Adrenal gland (tissue), 12 donors: ENCODE data around the gene TGFB1I1. TPM values are rescaled to one million over a fixed set of nuclear protein-coding genes. Genes with fewer than 3 reads are reported as not detected.

ENCODE experiments used
- DNase-seq, 7 donors: peaks; one replicate each; pipeline ENCODE4 v3.0.0-alpha.2; 2019 to 2020
- H3K27ac ChIP-seq, 5 donors: fragments of 200-600 bp; sonication (generic) in 4 of 5; 1 replicate in 3 of 5; 2 replicates in 2 of 5; pipeline versions ENCODE4 v1.5.1 to v1.8.0; 2016 to 2020; ENCODE audit warnings: mild to moderate bottlenecking in 1 of 5
- H3K27me3 ChIP-seq: fragments of 200-600 bp; 2 replicates; pipeline ENCODE4 v1.8.0; 2021
- H3K36me3 ChIP-seq, 2 donors: fragments of 200-600 bp; replicated peaks in 1 of 2; 1 replicate in 1 of 2; 2 replicates in 1 of 2; pipeline versions ENCODE4 v1.5.1 to v1.8.0; 2018 to 2022
- H3K4me1 ChIP-seq, 2 donors: fragments of 200-600 bp; replicated peaks in 1 of 2; 1 replicate in 1 of 2; 2 replicates in 1 of 2; pipeline versions ENCODE4 v1.5.1 to v1.8.0; 2018 to 2021
- H3K4me3 ChIP-seq, 4 donors: fragments of 200-600 bp; sonication (generic) in 3 of 4; one replicate each; pipeline ENCODE4 v1.5.1; 2016 to 2018
- H3K9me3 ChIP-seq, 3 donors: fragments of 200-600 bp; sonication (generic) in 1 of 3; replicated peaks in 1 of 3; 1 replicate in 2 of 3; 2 replicates in 1 of 3; pipeline versions ENCODE4 v1.5.1 to v1.8.0; 2016 to 2021
- POLR2A ChIP-seq, 2 donors: fragments of 450-650 bp; IDR thresholded peaks; one replicate each; pipeline ENCODE4 v1.6.1; 2017; ENCODE audit warnings: antibody characterized with exemption in 2 of 2, mild to moderate bottlenecking in 2 of 2, moderate library complexity in 1 of 2
- WGBS, 4 donors: extraction: QIAGEN DNeasy Blood & Tissue Kit in 2 of 4; methylation state at CpG; one replicate each; pipeline versions ENCODE4 v1.1.5 to v1.1.7; 2013 to 2017; 5-methylcytosine and 5-hydroxymethylcytosine counted together
- intact Hi-C, 2 donors: fragments of 100-400 bp; cut with DNase I; formaldehyde crosslinking; loops; one replicate each; pipeline versions ENCODE4 v1.14.1 to v1.15.0; 2022 to 2023
- polyA plus RNA-seq, 3 donors: library from polyadenylated mRNA; stranded (reverse); fragments of 200-250 nt in 2 of 3; fragments of 350-450 nt in 1 of 3; fragmentation: Illumina TruSeq in 1 of 3; extraction: RNeasy Lipid Tissue Mini Kit (QIAGEN cat#74804) in 1 of 3; gene quantifications; one replicate each; pipeline ENCODE4 v1.2.3, GENCODE V29; 2013 to 2014
- total RNA-seq, 9 donors: library from RNA; depleted of rRNA in 4 of 9; stranded (reverse); fragments of >200 nt in 4 of 9; fragments of 120-200 nt in 1 of 9; fragmentation: NEBNext Ultra II Directional in 1 of 9; extraction: Animal tissue kit (Norgen Biotek cat#: 25700) in 1 of 9; gene quantifications; one replicate each; pipeline versions ENCODE4 v1.1.0 to v1.2.4, GENCODE V29; 2013 to 2023
- TF ChIP-seq, protein P1 (sequence below), 6 experiments: fragments of 450-650 bp in 4 of 6; fragments of 200-600 bp in 2 of 6; sonication (generic) in 1 of 6; IDR thresholded peaks; 1 replicate in 5 of 6; 2 replicates in 1 of 6; pipeline versions ENCODE4 v1.5.1 to v1.8.0; 2016 to 2021; ENCODE audit warnings: antibody characterized with exemption in 6 of 6, mild to moderate bottlenecking in 2 of 6, moderate library complexity in 1 of 6
- donor health status: healthy with polysubstance abuse.
- donor health status: Bipolar disorder and iron deficiency.
- donor health status: DM: yes; HTN: yes; CAD: no.
- donor health status: DM: no; HTN: no; CAD: no.
- donor health status: DM: no; HTN: no; CAD: no.
- donor health status: DM: yes; HTN: yes; CAD: no.

Gene TGFB1I1
- total and polyA plus RNA-seq, 12 donors, result 4.5 to 62.7 (median 31.3) TPM

DNA sequence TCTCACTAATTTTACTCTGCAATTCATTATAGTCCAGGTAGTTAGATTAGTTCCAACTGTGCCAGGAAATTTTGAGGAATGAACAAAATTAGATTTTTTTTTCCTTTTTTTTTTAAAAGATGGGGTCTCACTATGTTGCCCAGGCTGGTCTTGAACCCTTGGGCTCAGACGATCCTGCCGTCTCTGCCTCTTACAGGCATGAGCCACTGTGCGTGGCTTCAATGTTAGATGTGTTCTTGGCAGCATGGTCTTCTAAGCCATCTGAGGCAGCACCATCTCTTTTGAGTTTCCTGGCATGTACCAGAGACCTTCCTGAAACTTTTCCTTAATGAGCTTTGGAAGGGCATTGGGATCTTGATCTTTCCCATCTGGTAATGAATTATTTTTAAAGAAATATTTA, 53.2 kb downstream of the TGFB1I1 start:
- H3K9me3 ChIP-seq, result no peaks in the 10 kb centered on the region
- intact Hi-C loops, result no loop called here
- H3K27me3 ChIP-seq, result peaks cover 3% of the 10 kb centered on the region

More for the DNA sequence above, 53.2 kb downstream of the TGFB1I1 start:
- 72 to 81% (median 75%) methylated on average over 3 of the region's 3 CpGs for WGBS, 4 donors
- DNase-seq, result no peak
- Histone ChIP-seq H3K36me3 (no peaks in the 10 kb centered on the region), H3K4me3 (no peak overlapping the region), H3K4me1 (no peaks in the 10 kb centered on the region), H3K27ac (no peak overlapping the region)
- no peak for TF ChIP-seq POLR2A (IDR thresholded peaks at IDR 0.05)
- TF ChIP-seq, protein P1, sequence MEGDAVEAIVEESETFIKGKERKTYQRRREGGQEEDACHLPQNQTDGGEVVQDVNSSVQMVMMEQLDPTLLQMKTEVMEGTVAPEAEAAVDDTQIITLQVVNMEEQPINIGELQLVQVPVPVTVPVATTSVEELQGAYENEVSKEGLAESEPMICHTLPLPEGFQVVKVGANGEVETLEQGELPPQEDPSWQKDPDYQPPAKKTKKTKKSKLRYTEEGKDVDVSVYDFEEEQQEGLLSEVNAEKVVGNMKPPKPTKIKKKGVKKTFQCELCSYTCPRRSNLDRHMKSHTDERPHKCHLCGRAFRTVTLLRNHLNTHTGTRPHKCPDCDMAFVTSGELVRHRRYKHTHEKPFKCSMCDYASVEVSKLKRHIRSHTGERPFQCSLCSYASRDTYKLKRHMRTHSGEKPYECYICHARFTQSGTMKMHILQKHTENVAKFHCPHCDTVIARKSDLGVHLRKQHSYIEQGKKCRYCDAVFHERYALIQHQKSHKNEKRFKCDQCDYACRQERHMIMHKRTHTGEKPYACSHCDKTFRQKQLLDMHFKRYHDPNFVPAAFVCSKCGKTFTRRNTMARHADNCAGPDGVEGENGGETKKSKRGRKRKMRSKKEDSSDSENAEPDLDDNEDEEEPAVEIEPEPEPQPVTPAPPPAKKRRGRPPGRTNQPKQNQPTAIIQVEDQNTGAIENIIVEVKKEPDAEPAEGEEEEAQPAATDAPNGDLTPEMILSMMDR (IDR thresholded peaks at IDR 0.05), result no peak

Other genes starting within 250 kb of the TGFB1I1 start
- 10 to 100 TPM in 7 of 9 donors, 1 to 10 TPM in 2; 1.7 to 35.4 (median 21.6) TPM for gene ITGAM, start 212.2 kb upstream of the TGFB1I1 start, total RNA-seq
- 10 to 100 TPM in 1 of 3 donors, 1 to 10 TPM in 2; 4.8 to 12.5 (median 5.1) TPM for gene ITGAM, start 212.2 kb upstream of the TGFB1I1 start, polyA plus RNA-seq
- gene ITGAX, start 117.0 kb upstream of the TGFB1I1 start, total RNA-seq, result 1 to 10 TPM; 1.4 to 8.1 (median 3.5) TPM
- 10 to 100 TPM in 1 of 3 donors, 1 to 10 TPM in 2; 1.7 to 84.9 (median 3.7) TPM for gene ITGAX, start 117.0 kb upstream of the TGFB1I1 start, polyA plus RNA-seq
- under 1 TPM in 4 of 9 donors, not detected in 5; 0.04 to 0.35 (median 0.17) TPM for gene ITGAD, start 78.8 kb upstream of the TGFB1I1 start, total RNA-seq
- under 1 TPM; 0.03 to 0.16 (median 0.09) TPM for gene ITGAD, start 78.8 kb upstream of the TGFB1I1 start, polyA plus RNA-seq
- not detected for gene COX6A2, start 43.8 kb upstream of the TGFB1I1 start, total RNA-seq
- gene COX6A2, start 43.8 kb upstream of the TGFB1I1 start, polyA plus RNA-seq, result 1 to 10 TPM in 2 of 3 donors, not detected in 1; 2.8 to 5.2 TPM
- 1 to 10 TPM in 6 of 9 donors, under 1 TPM in 3; 0.61 to 3.1 (median 1.8) TPM for gene ZNF843, start 29.4 kb upstream of the TGFB1I1 start, total RNA-seq
- gene ZNF843, start 29.4 kb upstream of the TGFB1I1 start, polyA plus RNA-seq, result under 1 TPM; 0.37 to 0.97 (median 0.73) TPM
- gene ARMC5, start 12.7 kb upstream of the TGFB1I1 start, total RNA-seq, result 10 to 100 TPM in 6 of 9 donors, 1 to 10 TPM in 3; 5.2 to 20.3 (median 11.7) TPM
- 10 to 100 TPM in 2 of 3 donors, 1 to 10 TPM in 1; 2.9 to 37.9 (median 24.5) TPM for gene ARMC5, start 12.7 kb upstream of the TGFB1I1 start, polyA plus RNA-seq
- gene SLC5A2, start 11.0 kb downstream of the TGFB1I1 start, total RNA-seq, result under 1 TPM in 2 of 9 donors, not detected in 7; 0.11 to 0.14 TPM
- 1 to 10 TPM in 2 of 3 donors, not detected in 1; 2.4 to 3.0 TPM for gene SLC5A2, start 11.0 kb downstream of the TGFB1I1 start, polyA plus RNA-seq
- gene RUSF1, start 36.2 kb downstream of the TGFB1I1 start, total RNA-seq, result 10 to 100 TPM; 41.2 to 86.6 (median 65.5) TPM
- gene RUSF1, start 36.2 kb downstream of the TGFB1I1 start, polyA plus RNA-seq, result 100 to 1,000 TPM in 1 of 3 donors, 10 to 100 TPM in 2; 55.1 to 110 (median 65.1) TPM
- gene AHSP, start 55.7 kb downstream of the TGFB1I1 start, total RNA-seq, result 10 to 100 TPM in 1 of 9 donors, not detected in 8; 35.0 TPM
- not detected for gene AHSP, start 55.7 kb downstream of the TGFB1I1 start, polyA plus RNA-seq